ENCODE results near the gene INIP. TPM values are rescaled to one million over a fixed set of nuclear protein-coding genes. Genes with fewer than 3 reads are reported as not detected.

INIP gene
- total RNA-seq, 1 experiment from 2014 or later, result 18.7 TPM

- Mint-ChIP-seq H3K4me3 (ENCODE audit: low read depth, unreplicated experiment) (no peak overlapping the region), H3K27me3 (ENCODE audit: unreplicated experiment) (no peaks in the 10 kb centered on the region), H3K27ac (ENCODE audit: unreplicated experiment) (no peak overlapping the region), H3K9me3 (ENCODE audit: low read depth, unreplicated experiment) (no peaks in the 10 kb centered on the region), H3K36me3 (ENCODE audit: insufficient read depth, unreplicated experiment) (no peaks in the 10 kb centered on the region), H3K4me1 (ENCODE audit: low read depth, unreplicated experiment) (no peaks in the 10 kb centered on the region)
- no peak for TF ChIP-seq CTCF (IDR thresholded peaks at IDR 0.05; ENCODE audit: unreplicated experiment)
- BruUV-seq (replicated peaks), result no TSS peak
- intact Hi-C loops (cut with micrococcal nuclease; ENCODE audit: unreplicated experiment), result no loop called here
- no peak for DNase-seq
- CTCF ChIA-PET, result no interaction called here
Observed at GRCh38 chr9:112699230-112699629, 18.7 kb downstream of the INIP start.

- no peak for TF ChIP-seq CTCF (IDR thresholded peaks at IDR 0.05; ENCODE audit: unreplicated experiment)
- no TSS peak for BruUV-seq (replicated peaks)
- Mint-ChIP-seq H3K36me3 (ENCODE audit: insufficient read depth, unreplicated experiment) (peaks cover 5% of the 10 kb centered on the region), H3K4me1 (ENCODE audit: low read depth, unreplicated experiment) (no peaks in the 10 kb centered on the region), H3K9me3 (ENCODE audit: low read depth, unreplicated experiment) (no peaks in the 10 kb centered on the region), H3K4me3 (ENCODE audit: low read depth, unreplicated experiment) (no peak overlapping the region), H3K27me3 (ENCODE audit: unreplicated experiment) (no peaks in the 10 kb centered on the region), H3K27ac (ENCODE audit: unreplicated experiment) (no peak overlapping the region)
- CTCF ChIA-PET, result no interaction called here
- DNase-seq, result no peak
- intact Hi-C loops (cut with micrococcal nuclease; ENCODE audit: unreplicated experiment), result no loop called here
Observed at GRCh38 chr9:112696461-112696860, 21.5 kb downstream of the INIP start.

GRCh38 chr9:112694706-112695555 is 23.0 kb downstream of the INIP start:
- H3K27ac Mint-ChIP-seq (ENCODE audit: unreplicated experiment), result no peak overlapping the region
- H3K36me3 Mint-ChIP-seq (ENCODE audit: insufficient read depth, unreplicated experiment), result peaks cover 5% of the 10 kb centered on the region
- H3K27me3 Mint-ChIP-seq (ENCODE audit: unreplicated experiment), result no peaks in the 10 kb centered on the region
- no peak for DNase-seq
- no peak overlapping the region for H3K4me3 Mint-ChIP-seq (ENCODE audit: low read depth, unreplicated experiment)
- TF ChIP-seq CTCF (IDR thresholded peaks at IDR 0.05; ENCODE audit: unreplicated experiment), result no peak
- CTCF ChIA-PET, result no interaction called here
- no peaks in the 10 kb centered on the region for H3K9me3 Mint-ChIP-seq (ENCODE audit: low read depth, unreplicated experiment)
- intact Hi-C loops (cut with micrococcal nuclease; ENCODE audit: unreplicated experiment), result no loop called here
- BruUV-seq (replicated peaks), result no TSS peak
- H3K4me1 Mint-ChIP-seq (ENCODE audit: low read depth, unreplicated experiment), result no peaks in the 10 kb centered on the region

GRCh38 chr9:112689161-112689740 is 28.7 kb downstream of the INIP start:
- intact Hi-C loops (cut with micrococcal nuclease; ENCODE audit: unreplicated experiment), result no loop called here
- BruUV-seq (replicated peaks), result no TSS peak
- no peaks in the 10 kb centered on the region for H3K4me1 Mint-ChIP-seq (ENCODE audit: low read depth, unreplicated experiment)
- CTCF ChIA-PET, result no interaction called here
- TF ChIP-seq CTCF (IDR thresholded peaks at IDR 0.05; ENCODE audit: unreplicated experiment), result no peak
- H3K36me3 Mint-ChIP-seq (ENCODE audit: insufficient read depth, unreplicated experiment), result peaks cover 5% of the 10 kb centered on the region
- H3K27me3 Mint-ChIP-seq (ENCODE audit: unreplicated experiment), result no peaks in the 10 kb centered on the region
- H3K27ac Mint-ChIP-seq (ENCODE audit: unreplicated experiment), result no peak overlapping the region
- H3K9me3 Mint-ChIP-seq (ENCODE audit: low read depth, unreplicated experiment), result no peaks in the 10 kb centered on the region
- no peak overlapping the region for H3K4me3 Mint-ChIP-seq (ENCODE audit: low read depth, unreplicated experiment)
- no peak for DNase-seq
